ENCODE measurements around the gene ZFAND3. TPM values are rescaled to one million over a fixed set of nuclear protein-coding genes. Genes with fewer than 3 reads are reported as not detected.

ZFAND3 gene
- polyA plus RNA-seq, 2 of the 4 experiments (the other 2 are of a cell fraction): 12.0 to 50.0 TPM

GRCh38 chr6:38154731-38155130 is 335.2 kb downstream of the ZFAND3 start:
- no peak overlapping the region for H3K4me3 ChIP-seq
- H3K27ac ChIP-seq: no peak overlapping the region
- TF ChIP-seq EP300 (IDR thresholded peaks at IDR 0.05): no peak
- no peak for TF ChIP-seq ELK1 (IDR thresholded peaks at IDR 0.05; ENCODE audit: low read depth, low read length)
- TF ChIP-seq ZC3H11A (IDR thresholded peaks at IDR 0.05): no peak
- no peak for TF ChIP-seq TFCP2L1 (CRISPR knock-in tag; IDR thresholded peaks at IDR 0.05)
- no peak for TF ChIP-seq RAD21 (conservative IDR thresholded peaks at IDR 0.05 in 1 of 2, IDR thresholded peaks at IDR 0.05 in 1 of 2)
- TF ChIP-seq RCOR1 (IDR thresholded peaks at IDR 0.05; ENCODE audit: low read depth, low read length): no peak
- TF ChIP-seq RFX5 (IDR thresholded peaks at IDR 0.05): no peak
- no peak for TF ChIP-seq CHD4 (IDR thresholded peaks at IDR 0.05; ENCODE audit: borderline replicate concordance)
- TF ChIP-seq HOXB13 (CRISPR knock-in tag; IDR thresholded peaks at IDR 0.05; ENCODE audit: low read depth): no peak
- TF ChIP-seq HEYL (CRISPR knock-in tag; IDR thresholded peaks at IDR 0.05): no peak
- DNase-seq (ENCODE audit: low read depth in 1 of 2, low spot score in 1 of 2) (no peak), FAIRE-seq (no peak), ATAC-seq (no peak)
- POLR2A ChIA-PET: no interaction called here
- no peaks in the 10 kb centered on the region for H3K9me3 ChIP-seq
- H3K4me2 ChIP-seq: no peak overlapping the region
- H3K4me1 ChIP-seq: peaks cover 15% of the 10 kb centered on the region
- WGBS (ENCODE audit: missing lambda C conversion rate): 81% methylated on average over 6 of the region's 8 CpGs
- CTCF ChIA-PET: no interaction called here

DNA sequence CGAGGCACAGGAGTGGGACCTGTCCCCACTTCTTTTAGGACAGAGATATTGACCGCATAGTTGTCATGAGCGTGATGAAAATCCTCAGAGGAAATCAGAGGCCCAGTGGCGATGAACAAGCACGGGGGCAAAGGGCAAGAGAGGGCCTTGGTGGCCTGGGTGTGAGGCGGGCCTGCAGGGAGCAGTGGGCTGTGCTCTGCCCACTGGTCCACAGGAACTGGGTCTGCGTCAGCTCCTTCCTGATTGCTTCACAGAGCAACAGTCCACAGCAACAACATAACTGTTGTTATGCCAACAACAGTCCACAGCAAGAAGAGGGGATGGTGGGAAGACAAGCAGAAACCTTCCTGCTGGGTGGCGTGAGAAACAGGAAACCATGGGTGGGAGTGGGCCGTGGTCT is 335.6 kb downstream of the ZFAND3 start:
- WGBS (ENCODE audit: missing lambda C conversion rate): 87% methylated on average over 9 of the region's 9 CpGs
- Histone ChIP-seq H3K27ac (peak overlapping the region in 1 of 2 experiments; percentile 33; a peak in 1 of 6 replicates), H3K4me1 (peaks cover 15% of the 10 kb centered on the region), H3K4me2 (peak overlapping the region; percentile 17; the same call in 1 of the 3 replicates), H3K4me3 (no peak overlapping the region), H3K9me3 (no peaks in the 10 kb centered on the region)
- ChIA-PET POLR2A (no interaction called here), CTCF (interaction anchor here (1.3 kb wide), 1 partner anchor 339 kb away, joined by 4 read pairs; no protein-coding TSS in a partner anchor)
- no peak for FAIRE-seq
- TF ChIP-seq NPAS2 (CRISPR knock-in tag; IDR thresholded peaks at IDR 0.05; ENCODE audit: borderline replicate concordance) (no peak), KDM1A (IDR thresholded peaks at IDR 0.05; ENCODE audit: low read depth) (no peak), JUNB (IDR thresholded peaks at IDR 0.05) (no peak), ELK1 (IDR thresholded peaks at IDR 0.05; ENCODE audit: low read depth, low read length) (no peak), CHD2 (IDR thresholded peaks at IDR 0.05; ENCODE audit: low read length, partially characterized antibody) (no peak), EHMT2 (IDR thresholded peaks at IDR 0.05; ENCODE audit: low read depth) (no peak), HDAC2 (IDR thresholded peaks at IDR 0.05) (no peak)
- peak in 1 of 2 experiments; percentile 16 for DNase-seq (ENCODE audit: low read depth in 1 of 2, low spot score in 1 of 2)
- ATAC-seq: peak in 1 of 2 experiments; percentile 56; a peak in 3 of 6 replicates

GRCh38 chr6:38155621-38156204 is 336.2 kb downstream of the ZFAND3 start:
- FAIRE-seq (no peak), DNase-seq (ENCODE audit: low read depth in 1 of 2, low spot score in 1 of 2) (no peak), ATAC-seq (peak in 1 of 2 experiments; percentile 12; a peak in 3 of 6 replicates)
- CTCF ChIA-PET: interaction anchor here (1.3 kb wide), 1 partner anchor 338 kb away, joined by 4 read pairs; no protein-coding TSS in a partner anchor
- TF ChIP-seq ZFP36 (IDR thresholded peaks at IDR 0.05; ENCODE audit: borderline replicate concordance, partially characterized antibody) (no peak), CBX2 (IDR thresholded peaks at IDR 0.05; ENCODE audit: borderline replicate concordance, low read depth) (no peak), ATOH8 (CRISPR knock-in tag; IDR thresholded peaks at IDR 0.05; ENCODE audit: low read depth) (no peak), ELK1 (IDR thresholded peaks at IDR 0.05; ENCODE audit: low read depth, low read length) (no peak), NFE2L2 (conservative IDR thresholded peaks at IDR 0.05; ENCODE audit: low read length) (no peak), JUNB (IDR thresholded peaks at IDR 0.05) (no peak), CHD2 (IDR thresholded peaks at IDR 0.05; ENCODE audit: low read length, partially characterized antibody) (no peak), POLR2AphosphoS2 (conservative IDR thresholded peaks at IDR 0.05; ENCODE audit: low read length) (no peak), RAD21 (conservative IDR thresholded peaks at IDR 0.05 in 1 of 2, IDR thresholded peaks at IDR 0.05 in 1 of 2) (no peak), SMC3 (IDR thresholded peaks at IDR 0.05) (no peak), EP300 (IDR thresholded peaks at IDR 0.05) (no peak), KDM5A (IDR thresholded peaks at IDR 0.05) (no peak), RARB (CRISPR knock-in tag; IDR thresholded peaks at IDR 0.05) (no peak)
- TF ChIP-seq, protein P1, sequence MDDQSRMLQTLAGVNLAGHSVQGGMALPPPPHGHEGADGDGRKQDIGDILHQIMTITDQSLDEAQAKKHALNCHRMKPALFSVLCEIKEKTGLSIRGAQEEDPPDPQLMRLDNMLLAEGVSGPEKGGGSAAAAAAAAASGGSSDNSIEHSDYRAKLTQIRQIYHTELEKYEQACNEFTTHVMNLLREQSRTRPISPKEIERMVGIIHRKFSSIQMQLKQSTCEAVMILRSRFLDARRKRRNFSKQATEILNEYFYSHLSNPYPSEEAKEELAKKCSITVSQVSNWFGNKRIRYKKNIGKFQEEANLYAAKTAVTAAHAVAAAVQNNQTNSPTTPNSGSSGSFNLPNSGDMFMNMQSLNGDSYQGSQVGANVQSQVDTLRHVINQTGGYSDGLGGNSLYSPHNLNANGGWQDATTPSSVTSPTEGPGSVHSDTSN (IDR thresholded peaks at IDR 0.05): no peak
- H3K4me2 ChIP-seq: peak overlapping the region; percentile 17; the same call in 1 of the 3 replicates
- 67% methylated on average over 6 of the region's 6 CpGs for WGBS (ENCODE audit: missing lambda C conversion rate)
- H3K9me3 ChIP-seq: no peaks in the 10 kb centered on the region
- peak overlapping the region in 1 of 2 experiments; percentile 33; a peak in 1 of 6 replicates for H3K27ac ChIP-seq
- POLR2A ChIA-PET: no interaction called here
- no peak overlapping the region for H3K4me3 ChIP-seq
- H3K4me1 ChIP-seq: peaks cover 15% of the 10 kb centered on the region

Measured in A549 (cell line).